Cardiac fibroblast (primary cell): ENCODE results near the gene FASLG.
A peak's percentile ranks its signal among the peaks of the same experiment; 100 is the strongest.

Experiments
- DNase-seq, 2 donors: peaks; one replicate each; pipeline versions ENCODE4 v3.0.0 to v3.0.0-alpha.2; 2010; ENCODE audit warnings: low read depth in 2 of 2
- H3K4me3 ChIP-seq, 2 donors: replicated peaks in 1 of 2; 1 replicate in 1 of 2; 2 replicates in 1 of 2; pipeline ENCODE4 v1.5.1; 2011; ENCODE audit warnings: low read depth in 2 of 2, low read length in 2 of 2, mild to moderate bottlenecking in 2 of 2, moderate library complexity in 1 of 2
- CTCF ChIP-seq: IDR thresholded peaks from one replicate; pipeline ENCODE4 v1.5.1; 2011; ENCODE audit warnings: low read depth, mild to moderate bottlenecking, low read length, inconsistent platforms

FASLG gene

DNA sequence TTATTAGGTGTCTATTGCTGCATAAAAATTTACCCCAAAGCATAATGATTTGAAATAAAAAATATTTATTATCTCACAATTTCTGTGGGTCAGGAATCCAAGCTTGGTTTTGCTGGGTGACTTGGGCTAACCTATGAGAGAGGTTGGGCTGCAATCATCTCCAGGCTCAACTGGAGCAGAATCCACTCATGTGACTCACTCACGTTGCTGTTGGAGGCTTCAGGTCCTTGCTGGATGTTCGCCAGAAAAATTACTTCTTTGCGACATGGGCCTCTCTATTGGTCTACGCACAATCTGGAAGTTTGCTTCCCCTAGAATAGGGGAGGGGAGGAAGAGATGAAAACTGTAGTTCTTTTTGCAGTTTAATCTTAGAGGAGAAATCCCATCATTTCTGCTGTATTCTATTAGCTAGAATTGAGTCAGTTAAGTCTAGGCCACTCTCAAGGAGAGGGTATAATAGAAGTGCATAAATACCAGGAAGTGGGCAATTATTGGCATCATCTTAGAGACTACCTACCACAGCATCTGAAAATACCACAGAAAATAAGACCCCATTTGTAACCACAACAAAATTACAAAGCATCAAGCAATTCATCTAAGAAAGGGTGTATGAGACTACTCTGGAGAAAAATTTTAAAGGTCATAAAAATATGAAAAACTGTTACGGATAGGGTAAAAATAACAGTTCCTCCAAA, 5.7 kb upstream of the FASLG start:
- no peak overlapping the region for H3K4me3 ChIP-seq
- TF ChIP-seq CTCF, result no peak
- peak; percentile 38 to 81 for DNase-seq

- H3K4me3 ChIP-seq, result no peak overlapping the region
- DNase-seq, result peak; percentile 46 to 86
- no peak for TF ChIP-seq CTCF
Observed at GRCh38 chr1:172654535-172654934, 4.4 kb upstream of the FASLG start.

GRCh38 chr1:172656576-172656975, 2.3 kb upstream of the FASLG start:
- DNase-seq, result no peak
- H3K4me3 ChIP-seq, result no peak overlapping the region
- no peak for TF ChIP-seq CTCF

DNA sequence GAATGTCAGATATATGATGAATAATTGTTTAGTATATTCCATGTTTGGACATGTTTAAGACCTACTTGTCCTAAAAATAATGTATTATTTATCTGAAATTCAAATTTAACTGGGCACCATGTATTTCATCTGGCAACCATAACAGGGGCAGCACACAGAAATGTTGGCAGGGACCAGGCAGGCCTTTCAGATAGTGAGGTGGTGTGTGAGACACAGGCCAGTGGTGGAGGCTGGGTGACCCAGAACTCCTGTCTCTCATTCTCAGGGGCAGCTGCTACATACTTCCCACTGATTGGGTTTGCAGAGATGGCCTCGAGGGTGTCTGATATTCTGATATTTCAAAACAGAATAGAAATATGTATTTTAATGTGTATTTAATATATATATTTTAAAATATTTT, 1.3 kb upstream of the FASLG start:
- DNase-seq, result no peak
- TF ChIP-seq CTCF, result no peak
- H3K4me3 ChIP-seq, result no peak overlapping the region

DNA sequence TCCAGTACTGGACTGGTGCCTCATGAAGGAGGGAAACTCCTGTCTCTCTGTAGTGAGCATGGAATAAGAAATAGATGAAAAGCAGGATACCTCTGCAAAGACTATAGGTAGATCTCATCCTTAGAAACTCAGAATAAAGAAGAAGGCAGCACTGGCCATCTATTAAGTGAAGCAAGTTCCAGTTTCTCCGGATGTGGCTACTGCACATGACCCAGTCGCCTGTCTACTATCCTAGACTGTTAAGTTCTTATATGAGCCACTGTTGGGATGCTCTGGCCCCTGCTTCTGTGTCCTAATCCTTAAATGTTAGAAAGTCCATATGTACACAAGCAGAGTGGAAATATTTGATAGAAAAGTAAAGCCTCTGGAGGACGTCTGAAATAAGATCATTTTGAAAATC, 2.2 kb downstream of the FASLG start:
- no peak overlapping the region for H3K4me3 ChIP-seq
- TF ChIP-seq CTCF, result no peak
- no peak for DNase-seq

DNA sequence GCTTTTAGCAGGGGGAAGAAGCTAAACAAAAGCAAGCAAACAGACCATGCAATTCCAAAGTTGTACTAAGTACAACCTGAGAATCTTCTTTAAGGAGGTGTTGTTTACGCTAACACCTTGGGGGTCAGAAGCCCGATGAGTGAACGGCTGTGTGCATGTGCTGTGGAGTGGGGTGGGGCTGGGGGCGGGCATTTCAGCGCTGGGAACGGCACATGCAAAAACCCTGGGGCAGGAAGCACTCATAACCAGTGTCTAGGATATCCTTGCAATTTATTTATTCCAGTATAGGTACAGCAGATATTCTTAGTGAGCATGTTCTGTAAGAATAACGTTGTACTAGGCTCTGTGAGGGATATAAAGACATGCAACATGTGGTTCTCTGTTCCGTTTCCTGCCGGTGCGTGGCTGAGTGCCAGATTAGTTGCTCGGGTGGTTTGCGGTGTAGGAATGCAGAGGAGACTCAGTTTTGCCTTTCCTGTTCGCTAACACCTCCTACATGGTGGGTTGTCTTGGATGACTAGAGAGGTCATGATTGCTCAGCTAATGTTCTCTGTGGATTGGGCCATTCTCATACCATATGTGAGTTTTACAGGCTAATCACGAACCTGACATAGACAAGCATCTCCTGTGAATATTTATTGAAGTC, 3.7 kb downstream of the FASLG start:
- peak; percentile 72 to 94 for DNase-seq
- H3K4me3 ChIP-seq, result no peak overlapping the region
- TF ChIP-seq CTCF, result no peak
